SH-SY5Y (cell line): ENCODE results near the gene TMCC3.

Experiments
- GATA2 ChIP-seq: IDR thresholded peaks from 2 replicates; pipeline ENCODE4 v1.6.1; 2011; ENCODE audit warnings: mild to moderate bottlenecking, low read depth, low read length
- GATA3 ChIP-seq: IDR thresholded peaks from 2 replicates; pipeline ENCODE4 v1.6.1; 2011; ENCODE audit warnings: low read depth, mild to moderate bottlenecking, low read length, moderate library complexity

GRCh38 chr12:94538318-94538717, 112.0 kb downstream of the TMCC3 start:
- TF ChIP-seq GATA2 (no peak), GATA3 (no peak)
